CD4-positive, alpha-beta T cell treated with Interleukin-2 at 100 ng/mL for 4 hours (primary cell): ENCODE measurements around the gene TAGLN3.

Experiments
- DNase-seq: peaks from one replicate; pipeline ENCODE4 v3.0.0-alpha.2; 2020; ENCODE audit warnings: low spot score

The TAGLN3 gene

DNA sequence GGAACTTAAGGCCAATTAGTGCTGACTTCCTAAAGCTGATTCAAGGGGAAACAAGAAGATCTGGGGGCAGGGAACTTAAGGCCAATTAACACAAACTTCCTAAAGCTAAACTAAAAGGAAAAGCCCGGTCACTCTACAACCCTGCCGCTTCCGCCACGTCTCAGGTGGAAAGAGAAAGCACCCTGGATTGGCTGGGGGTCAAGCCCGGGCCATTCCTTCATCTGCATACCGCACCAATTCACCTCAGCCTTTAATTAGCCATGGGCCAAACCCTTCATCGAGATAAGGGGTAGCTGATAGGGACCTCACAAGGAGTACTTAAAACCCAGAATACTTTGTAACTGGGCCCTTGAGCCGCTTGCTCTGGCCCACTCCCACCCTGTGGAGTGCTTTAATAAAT is 50.2 kb downstream of the TAGLN3 start:
- no peak for DNase-seq

DNA sequence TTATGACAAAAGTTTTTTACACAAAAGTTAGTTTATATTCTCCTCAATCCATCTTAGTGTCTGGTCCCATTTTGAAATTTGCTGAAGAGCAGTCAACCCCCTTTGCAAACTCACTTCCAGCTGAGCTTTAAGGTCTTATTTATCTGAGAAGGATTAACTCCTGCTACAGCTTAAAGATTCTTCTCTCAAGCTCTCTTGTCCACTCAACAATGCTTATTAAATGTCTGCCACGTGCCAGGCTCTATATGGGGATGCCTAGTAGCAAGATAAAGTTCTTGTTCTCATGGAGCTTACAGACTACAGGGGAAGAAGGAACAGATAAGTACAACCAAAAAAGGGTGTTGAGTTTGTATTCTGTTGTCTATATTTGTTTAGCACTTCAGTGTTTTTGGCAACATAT is 54.5 kb downstream of the TAGLN3 start:
- no peak for DNase-seq

DNA sequence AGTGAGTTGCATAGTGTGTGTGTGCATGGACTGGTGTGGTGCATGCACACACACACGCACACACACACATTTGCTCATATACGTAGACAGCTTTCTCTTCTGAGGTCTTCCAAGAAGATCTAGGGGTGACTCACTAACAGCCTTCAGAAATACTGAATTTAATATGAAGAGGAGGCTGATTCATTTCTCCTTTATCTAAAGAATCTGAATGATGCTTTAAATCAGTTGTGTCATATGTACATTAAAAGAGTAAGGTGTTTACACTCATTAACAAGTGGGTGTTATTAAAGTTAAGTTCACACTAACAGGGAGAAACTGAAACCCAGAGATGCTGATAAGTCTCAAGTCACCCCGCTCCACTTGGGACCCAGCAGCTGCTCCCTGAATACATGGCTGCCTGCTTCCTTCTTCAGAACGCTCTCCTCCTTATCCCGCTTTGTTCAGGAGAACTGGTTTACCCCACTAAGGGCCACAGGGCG is 57.8 kb downstream of the TAGLN3 start:
- DNase-seq: peak; percentile 32

DNA sequence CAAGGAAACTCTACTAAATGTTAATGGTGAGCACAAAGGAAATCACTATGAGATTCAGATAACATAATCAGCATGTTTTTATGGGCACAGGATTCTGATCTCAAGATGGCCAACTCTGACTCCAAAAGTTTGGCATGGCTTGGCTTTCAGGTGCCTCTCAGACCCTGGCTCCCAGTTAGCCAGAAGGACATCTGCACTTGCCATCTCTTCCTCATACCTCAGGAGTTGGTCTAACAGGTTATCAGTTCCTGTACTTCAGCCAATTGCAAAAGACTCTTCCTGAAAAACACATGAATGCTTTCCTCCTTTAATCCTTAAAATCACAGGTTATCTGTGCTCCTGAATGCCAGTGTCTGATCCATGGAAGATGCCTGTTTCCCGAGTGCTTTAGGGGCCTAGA is 60.8 kb downstream of the TAGLN3 start:
- no peak for DNase-seq

DNA sequence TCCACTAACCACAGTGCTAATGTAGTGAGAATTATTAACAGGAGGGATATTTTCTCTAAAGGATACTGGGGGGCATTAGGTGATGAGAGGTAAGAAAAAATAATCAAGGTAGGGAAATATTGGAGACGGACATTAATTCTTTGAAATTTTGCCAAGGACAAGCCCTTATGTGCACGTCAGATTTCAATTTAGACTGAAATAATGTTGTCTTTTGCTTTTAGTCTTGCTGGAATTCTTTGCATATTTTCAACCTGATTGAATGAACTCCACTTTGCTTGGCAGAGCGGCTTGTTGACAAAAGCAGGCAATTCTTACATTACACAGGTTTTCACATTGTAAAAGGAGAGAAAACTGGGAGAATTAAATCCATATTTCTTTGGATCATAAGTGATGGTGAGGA is 62.4 kb downstream of the TAGLN3 start:
- no peak for DNase-seq
